Measurements from ENCODE around the gene PHTF1. TPM values are rescaled to one million over a fixed set of nuclear protein-coding genes. Genes with fewer than 3 reads are reported as not detected.

The PHTF1 gene
- total and polyA plus RNA-seq, 2 of the 4 experiments (the other 2 are of a cell fraction) = 9.6 to 13.3 TPM

GRCh38 chr1:113666126-113666525 lies 93.2 kb downstream of the PHTF1 start:
- H3K27ac ChIP-seq (ENCODE audit: insufficient read depth, low read length) = no peak overlapping the region
- H3K4me2 ChIP-seq (ENCODE audit: low read depth, low read length) = no peak overlapping the region
- H3K56ac ChIP-seq (ENCODE audit: extremely low read depth, insufficient read depth, low read length) = no peak overlapping the region
- WGBS, 2 experiments (ENCODE audit: extremely low coverage in 2 of 2, insufficient read length in 1 of 2) = 100% methylated on average over 1 of the region's 2 CpGs; no CpG with 5 or more reads in 1 of the 2 experiments
- in situ Hi-C loops (cut with MboI; ENCODE audit: low sequenced_read_pairs) (no loop called here), dilution Hi-C loops (cut with HindIII; ENCODE audit: low sequenced_read_pairs, unreplicated experiment) (no loop called here), intact Hi-C loops (cut with micrococcal nuclease) (no loop called here)
- H3K14ac ChIP-seq (replicated peaks; ENCODE audit: low read depth, low read length) = no peak overlapping the region
- DNase-seq = no peak
- H4K5ac ChIP-seq (ENCODE audit: low read depth, low read length) = no peak overlapping the region
- no peak overlapping the region for H3K23ac ChIP-seq (ENCODE audit: low read depth, low read length)
- H3K9me3 ChIP-seq (ENCODE audit: control insufficient read depth, insufficient read depth, low read length) = no peaks in the 10 kb centered on the region
- no peaks in the 10 kb centered on the region for H3K36me3 ChIP-seq (ENCODE audit: control insufficient read depth, insufficient read depth, low read length)
- CTCF ChIA-PET = no interaction called here
- TF ChIP-seq ELK1 (IDR thresholded peaks at IDR 0.05; ENCODE audit: borderline replicate concordance, low read depth, low read length) = no peak
- TF ChIP-seq SMC3 (IDR thresholded peaks at IDR 0.05; ENCODE audit: low read depth, low read length) = no peak
- TF ChIP-seq FOS (IDR thresholded peaks at IDR 0.05; ENCODE audit: low read depth, low read length) = no peak
- TF ChIP-seq NFE2L2 (IDR thresholded peaks at IDR 0.05; ENCODE audit: low read depth, low read length) = no peak
- no peak for TF ChIP-seq MXI1 (IDR thresholded peaks at IDR 0.05; ENCODE audit: borderline replicate concordance, low read depth, low read length)
- no peak for TF ChIP-seq MAZ (IDR thresholded peaks at IDR 0.05; ENCODE audit: borderline replicate concordance, low read depth, low read length)
- no peak for TF ChIP-seq POLR2A (IDR thresholded peaks at IDR 0.05; ENCODE audit: low read depth, low read length)
- TF ChIP-seq RAD21 (IDR thresholded peaks at IDR 0.05; ENCODE audit: low read length) = no peak
- TF ChIP-seq USF2 (IDR thresholded peaks at IDR 0.05; ENCODE audit: low read depth, low read length) = no peak
- TF ChIP-seq BHLHE40 (IDR thresholded peaks at IDR 0.05; ENCODE audit: low read depth, low read length) = no peak
- TF ChIP-seq CTCF (conservative IDR thresholded peaks at IDR 0.05; ENCODE audit: low read depth, low read length) = no peak
- TF ChIP-seq RCOR1 (IDR thresholded peaks at IDR 0.05; ENCODE audit: insufficient replicate concordance, low read length) = no peak
- POLR2A ChIA-PET (ENCODE audit: unreplicated experiment) = no interaction called here
- no peak overlapping the region for H2AK9ac ChIP-seq (replicated peaks; ENCODE audit: low read depth, low read length, poor library complexity)
- ATAC-seq (ENCODE audit: low read depth) = no peak
- H3K4me3 ChIP-seq (ENCODE audit: insufficient read depth, low read depth, low read length) = no peak overlapping the region
- H4K20me1 ChIP-seq (ENCODE audit: insufficient read depth, low read length) = no peaks in the 10 kb centered on the region
- H3K4me1 ChIP-seq (ENCODE audit: control insufficient read depth, insufficient read depth, low read length) = no peaks in the 10 kb centered on the region
- no peak overlapping the region for H2BK120ac ChIP-seq (ENCODE audit: low read depth, low read length)
- H3K4ac ChIP-seq (ENCODE audit: low read depth, low read length) = no peak overlapping the region
- H3K9me1 ChIP-seq (ENCODE audit: insufficient read depth, low read length) = no peaks in the 10 kb centered on the region
- no peak overlapping the region for H2AK5ac ChIP-seq (ENCODE audit: low read depth, low read length)
- no peak overlapping the region for H2BK5ac ChIP-seq (ENCODE audit: low read depth, low read length, poor library complexity, severe bottlenecking)
- no peak overlapping the region for H2BK15ac ChIP-seq (ENCODE audit: low read depth, low read length)
- H3K27me3 ChIP-seq (ENCODE audit: control insufficient read depth, insufficient read depth, low read length) = no peaks in the 10 kb centered on the region
- H4K91ac ChIP-seq (ENCODE audit: insufficient read depth, low read depth, low read length) = no peak overlapping the region
- BruUV-seq (replicated peaks) = no TSS peak
- no peak overlapping the region for H4K8ac ChIP-seq (ENCODE audit: low read depth in 2 of 2, low read length in 2 of 2)
- H3K79me1 ChIP-seq (ENCODE audit: low read depth in 1 of 2, low read length in 2 of 2) = no peaks in the 10 kb centered on the region
- no peak overlapping the region for H3K9ac ChIP-seq (ENCODE audit: low read depth, low read length)
- H2AFZ ChIP-seq (replicated peaks; ENCODE audit: low read length, poor library complexity) = no peak overlapping the region
- H2BK20ac ChIP-seq (ENCODE audit: low read depth, low read length) = no peak overlapping the region
- H3K18ac ChIP-seq (ENCODE audit: low read depth, low read length) = no peak overlapping the region
